ENCODE results near the gene TAF15. TPM values are rescaled to one million over a fixed set of nuclear protein-coding genes. Genes with fewer than 3 reads are reported as not detected.

The TAF15 gene
- polyA plus RNA-seq, 1 donor, result 113 TPM

GRCh38 chr17:35872196-35872980, 63.1 kb downstream of the TAF15 start:
- no peak for DNase-seq

- DNase-seq, result no peak
These were observed 66.0 kb downstream of the TAF15 start for GRCh38 chr17:35875072-35875799.

GRCh38 chr17:35875800-35876139, 66.5 kb downstream of the TAF15 start:
- DNase-seq, result no peak

- DNase-seq, result no peak
These were observed 67.2 kb downstream of the TAF15 start for GRCh38 chr17:35876534-35876933.

- DNase-seq, result no peak
These were observed 68.2 kb downstream of the TAF15 start for GRCh38 chr17:35877345-35878029.

- no peak for DNase-seq
These were observed 69.1 kb downstream of the TAF15 start for GRCh38 chr17:35878361-35878760.

GRCh38 chr17:35879773-35880654, 70.7 kb downstream of the TAF15 start, which contains the start of gene CCL5:
Gene CCL5 (minus strand): TSS chr17:35880360.
- DNase-seq, result peak; percentile 2

- no peak for DNase-seq
These were observed 80.0 kb downstream of the TAF15 start for GRCh38 chr17:35889241-35889640.

GRCh38 chr17:35889818-35890773, 80.8 kb downstream of the TAF15 start:
- DNase-seq, result no peak

- DNase-seq, result no peak
These were observed 81.5 kb downstream of the TAF15 start for GRCh38 chr17:35890774-35891155.

- DNase-seq, result no peak
These were observed 82.0 kb downstream of the TAF15 start for GRCh38 chr17:35891269-35891668.

- DNase-seq, result no peak
These were observed 83.1 kb downstream of the TAF15 start for GRCh38 chr17:35892091-35893035.

GRCh38 chr17:35893751-35894150, 84.5 kb downstream of the TAF15 start:
- DNase-seq, result no peak

- no peak for DNase-seq
These were observed 84.9 kb downstream of the TAF15 start for GRCh38 chr17:35894206-35894605.

- DNase-seq, result no peak
These were observed 86.6 kb downstream of the TAF15 start for GRCh38 chr17:35895636-35896587.

Data from hindlimb muscle (tissue), 1 donor.